ENCODE data around the gene ECM2.

Gene ECM2

GRCh38 chr9:92527291-92527828 lies 8.4 kb downstream of the ECM2 start:
- DNase-seq = no peak

GRCh38 chr9:92525306-92525705 lies 10.5 kb downstream of the ECM2 start:
- no peak for DNase-seq

GRCh38 chr9:92524881-92525280 lies 10.9 kb downstream of the ECM2 start:
- no peak for DNase-seq

GRCh38 chr9:92522983-92523970 lies 12.5 kb downstream of the ECM2 start:
- DNase-seq = no peak

- DNase-seq = no peak
Observed at GRCh38 chr9:92520837-92521236, 15.0 kb downstream of the ECM2 start.

- no peak for DNase-seq
Observed at GRCh38 chr9:92518199-92518598, 17.6 kb downstream of the ECM2 start.

GRCh38 chr9:92517046-92517445 lies 18.7 kb downstream of the ECM2 start:
- no peak for DNase-seq

- DNase-seq = no peak
Observed at GRCh38 chr9:92516521-92516920, 19.3 kb downstream of the ECM2 start.

GRCh38 chr9:92514635-92515034 lies 21.2 kb downstream of the ECM2 start:
- DNase-seq = no peak

GRCh38 chr9:92513349-92513748 lies 22.4 kb downstream of the ECM2 start:
- DNase-seq = no peak

GRCh38 chr9:92512622-92513021 lies 23.2 kb downstream of the ECM2 start:
- DNase-seq = no peak

- no peak for DNase-seq
Observed at GRCh38 chr9:92510747-92511146, 25.0 kb downstream of the ECM2 start.

- no peak for DNase-seq
Observed at GRCh38 chr9:92509050-92509449, 26.7 kb downstream of the ECM2 start.

- DNase-seq = no peak
Observed at GRCh38 chr9:92508018-92508820, 27.6 kb downstream of the ECM2 start.

- no peak for DNase-seq
Observed at GRCh38 chr9:92507496-92507895, 28.3 kb downstream of the ECM2 start.

- no peak for DNase-seq
Observed at GRCh38 chr9:92507005-92507404, 28.8 kb downstream of the ECM2 start.

- no peak for DNase-seq
Observed at GRCh38 chr9:92506184-92506857, 29.5 kb downstream of the ECM2 start.

- no peak for DNase-seq
Observed at GRCh38 chr9:92504881-92505280, 30.9 kb downstream of the ECM2 start.

GRCh38 chr9:92503156-92503555 lies 32.6 kb downstream of the ECM2 start:
- no peak for DNase-seq

GRCh38 chr9:92501671-92502393 lies 34.0 kb downstream of the ECM2 start:
- no peak for DNase-seq

GRCh38 chr9:92500725-92501124 lies 35.1 kb downstream of the ECM2 start:
- DNase-seq = no peak

GRCh38 chr9:92499701-92500100 lies 36.1 kb downstream of the ECM2 start:
- DNase-seq = no peak

Data from NCI-H2107 (cell line).